Suprapubic skin (tissue), 3 donors: Measurements from ENCODE around the gene TFDP1.

ENCODE experiments used
- EP300 ChIP-seq: sonication (generic); formaldehyde crosslinking; IDR thresholded peaks from one replicate; pipeline ENCODE4 v1.6.1; 2017; ENCODE audit warnings: antibody characterized with exemption
- TF ChIP-seq, protein P1 (sequence below), 2 donors: fragments of 200-600 bp in 1 of 2; fragments of 450-650 bp in 1 of 2; sonication (generic) in 1 of 2; IDR thresholded peaks; one replicate each; pipeline ENCODE4 v1.5.1; 2016 to 2019; ENCODE audit warnings: antibody characterized with exemption in 2 of 2, mild to moderate bottlenecking in 1 of 2, moderate library complexity in 1 of 2

DNA sequence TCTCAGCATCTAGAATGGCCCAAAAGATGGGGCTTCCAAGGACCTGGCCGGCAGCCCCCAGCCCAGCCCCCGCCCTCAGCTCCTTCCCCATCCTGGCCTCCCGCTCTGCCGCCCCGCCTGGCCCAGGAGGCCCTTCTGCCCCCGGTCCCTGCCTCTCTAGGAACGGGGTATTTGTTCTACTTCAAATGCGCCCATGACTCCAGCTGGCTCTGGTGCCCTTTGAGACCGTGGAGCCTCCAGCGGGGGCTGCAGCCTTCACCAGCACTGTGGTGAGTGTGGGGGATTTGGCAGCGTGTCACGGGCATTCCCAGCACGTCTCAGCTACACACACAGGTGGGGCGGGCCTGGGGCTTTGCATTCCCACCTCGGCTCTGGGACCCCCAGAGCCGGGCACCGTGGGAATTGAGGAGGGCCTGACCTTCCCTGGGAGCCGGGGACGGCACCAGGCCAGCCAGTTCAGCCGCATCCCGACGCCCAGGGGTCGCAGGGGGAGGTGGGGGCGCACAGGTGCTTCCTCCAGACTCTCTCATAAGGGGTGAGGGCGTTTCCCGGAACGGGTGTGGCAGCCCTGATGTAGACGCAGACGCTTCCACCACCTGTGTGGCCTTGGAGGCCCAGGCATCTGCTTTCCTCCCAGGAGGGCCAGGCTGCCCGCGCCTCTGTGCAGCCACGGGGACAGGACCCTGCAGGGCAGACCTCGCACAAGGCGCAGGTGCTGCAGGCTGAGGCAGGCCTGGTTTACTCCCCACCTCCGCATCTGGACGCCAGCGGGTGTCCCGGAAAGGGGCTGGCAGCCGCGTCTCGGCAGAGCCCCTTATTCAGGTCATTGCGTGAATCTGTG is 72.5 kb downstream of the TFDP1 start:
- no peak for TF ChIP-seq EP300
- TF ChIP-seq, protein P1, sequence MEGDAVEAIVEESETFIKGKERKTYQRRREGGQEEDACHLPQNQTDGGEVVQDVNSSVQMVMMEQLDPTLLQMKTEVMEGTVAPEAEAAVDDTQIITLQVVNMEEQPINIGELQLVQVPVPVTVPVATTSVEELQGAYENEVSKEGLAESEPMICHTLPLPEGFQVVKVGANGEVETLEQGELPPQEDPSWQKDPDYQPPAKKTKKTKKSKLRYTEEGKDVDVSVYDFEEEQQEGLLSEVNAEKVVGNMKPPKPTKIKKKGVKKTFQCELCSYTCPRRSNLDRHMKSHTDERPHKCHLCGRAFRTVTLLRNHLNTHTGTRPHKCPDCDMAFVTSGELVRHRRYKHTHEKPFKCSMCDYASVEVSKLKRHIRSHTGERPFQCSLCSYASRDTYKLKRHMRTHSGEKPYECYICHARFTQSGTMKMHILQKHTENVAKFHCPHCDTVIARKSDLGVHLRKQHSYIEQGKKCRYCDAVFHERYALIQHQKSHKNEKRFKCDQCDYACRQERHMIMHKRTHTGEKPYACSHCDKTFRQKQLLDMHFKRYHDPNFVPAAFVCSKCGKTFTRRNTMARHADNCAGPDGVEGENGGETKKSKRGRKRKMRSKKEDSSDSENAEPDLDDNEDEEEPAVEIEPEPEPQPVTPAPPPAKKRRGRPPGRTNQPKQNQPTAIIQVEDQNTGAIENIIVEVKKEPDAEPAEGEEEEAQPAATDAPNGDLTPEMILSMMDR (IDR thresholded peaks at IDR 0.05), result no peak
